Measurements from ENCODE around the gene ACSL3. TPM values are rescaled to one million over a fixed set of nuclear protein-coding genes. Genes with fewer than 3 reads are reported as not detected.
"Not testable (repeated sequence)": the region's sequence is repeated elsewhere in the genome, so short reads cannot be mapped to it uniquely, and the experiment has no call there.

ACSL3 gene
- total RNA-seq, 2 donors from 2014 or later = 116 to 162 TPM

DNA sequence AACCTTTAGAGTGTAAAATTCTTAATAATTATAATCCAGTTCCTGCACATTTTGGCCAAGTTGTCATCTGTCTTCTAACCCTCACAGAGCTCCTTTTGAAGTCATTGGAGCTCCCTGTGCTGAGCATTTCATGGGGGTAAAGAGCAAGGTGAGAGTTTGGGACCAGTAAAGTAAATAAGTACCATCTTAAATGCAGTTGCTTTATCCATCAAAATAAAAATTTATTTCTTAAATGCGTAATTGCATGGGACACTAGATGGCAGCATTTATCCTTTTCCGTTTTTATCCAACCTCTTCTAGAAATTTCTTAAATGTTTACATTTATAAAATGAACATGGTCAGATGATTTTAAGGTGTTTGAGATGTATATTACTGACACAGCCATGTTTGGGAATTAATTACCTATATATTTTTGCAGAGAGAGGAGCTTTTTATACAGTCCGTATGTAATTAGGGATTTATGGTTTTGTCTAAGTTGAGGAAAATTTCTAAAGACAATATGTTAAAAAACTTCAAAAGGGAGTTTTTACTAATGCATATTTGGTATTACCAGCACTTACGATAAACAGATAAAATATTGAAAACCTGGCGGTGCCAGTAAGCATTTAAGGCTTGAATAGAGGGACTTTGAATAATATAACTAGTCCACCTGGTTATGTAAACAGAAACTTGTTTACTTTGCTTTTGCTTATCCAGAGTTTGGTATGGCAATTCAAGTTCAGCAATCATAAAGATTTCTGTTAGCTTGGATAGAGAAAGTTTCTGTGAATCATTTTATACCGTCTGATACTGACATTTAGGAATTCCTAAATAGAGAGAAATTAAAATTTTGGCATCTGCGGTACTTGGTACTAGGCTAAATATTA lies 54.5 kb downstream of the ACSL3 start:
- H3K4me3 ChIP-seq = no peak overlapping the region
- no peaks in the 10 kb centered on the region for H3K9me3 ChIP-seq
- DNase-seq = no peak
- intact Hi-C loops (cut with DNase I) = no loop called here
- no peaks in the 10 kb centered on the region for H3K36me3 ChIP-seq
- TF ChIP-seq, protein P1, sequence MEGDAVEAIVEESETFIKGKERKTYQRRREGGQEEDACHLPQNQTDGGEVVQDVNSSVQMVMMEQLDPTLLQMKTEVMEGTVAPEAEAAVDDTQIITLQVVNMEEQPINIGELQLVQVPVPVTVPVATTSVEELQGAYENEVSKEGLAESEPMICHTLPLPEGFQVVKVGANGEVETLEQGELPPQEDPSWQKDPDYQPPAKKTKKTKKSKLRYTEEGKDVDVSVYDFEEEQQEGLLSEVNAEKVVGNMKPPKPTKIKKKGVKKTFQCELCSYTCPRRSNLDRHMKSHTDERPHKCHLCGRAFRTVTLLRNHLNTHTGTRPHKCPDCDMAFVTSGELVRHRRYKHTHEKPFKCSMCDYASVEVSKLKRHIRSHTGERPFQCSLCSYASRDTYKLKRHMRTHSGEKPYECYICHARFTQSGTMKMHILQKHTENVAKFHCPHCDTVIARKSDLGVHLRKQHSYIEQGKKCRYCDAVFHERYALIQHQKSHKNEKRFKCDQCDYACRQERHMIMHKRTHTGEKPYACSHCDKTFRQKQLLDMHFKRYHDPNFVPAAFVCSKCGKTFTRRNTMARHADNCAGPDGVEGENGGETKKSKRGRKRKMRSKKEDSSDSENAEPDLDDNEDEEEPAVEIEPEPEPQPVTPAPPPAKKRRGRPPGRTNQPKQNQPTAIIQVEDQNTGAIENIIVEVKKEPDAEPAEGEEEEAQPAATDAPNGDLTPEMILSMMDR (IDR thresholded peaks at IDR 0.05) = peak; percentile 49
- H3K27ac ChIP-seq = no peak overlapping the region
- H3K9ac ChIP-seq (ENCODE audit: low read depth in 2 of 2, low read length in 2 of 2) = no peak overlapping the region
- H3K4me1 ChIP-seq = no peaks in the 10 kb centered on the region
- no peaks in the 10 kb centered on the region for H3K27me3 ChIP-seq

DNA sequence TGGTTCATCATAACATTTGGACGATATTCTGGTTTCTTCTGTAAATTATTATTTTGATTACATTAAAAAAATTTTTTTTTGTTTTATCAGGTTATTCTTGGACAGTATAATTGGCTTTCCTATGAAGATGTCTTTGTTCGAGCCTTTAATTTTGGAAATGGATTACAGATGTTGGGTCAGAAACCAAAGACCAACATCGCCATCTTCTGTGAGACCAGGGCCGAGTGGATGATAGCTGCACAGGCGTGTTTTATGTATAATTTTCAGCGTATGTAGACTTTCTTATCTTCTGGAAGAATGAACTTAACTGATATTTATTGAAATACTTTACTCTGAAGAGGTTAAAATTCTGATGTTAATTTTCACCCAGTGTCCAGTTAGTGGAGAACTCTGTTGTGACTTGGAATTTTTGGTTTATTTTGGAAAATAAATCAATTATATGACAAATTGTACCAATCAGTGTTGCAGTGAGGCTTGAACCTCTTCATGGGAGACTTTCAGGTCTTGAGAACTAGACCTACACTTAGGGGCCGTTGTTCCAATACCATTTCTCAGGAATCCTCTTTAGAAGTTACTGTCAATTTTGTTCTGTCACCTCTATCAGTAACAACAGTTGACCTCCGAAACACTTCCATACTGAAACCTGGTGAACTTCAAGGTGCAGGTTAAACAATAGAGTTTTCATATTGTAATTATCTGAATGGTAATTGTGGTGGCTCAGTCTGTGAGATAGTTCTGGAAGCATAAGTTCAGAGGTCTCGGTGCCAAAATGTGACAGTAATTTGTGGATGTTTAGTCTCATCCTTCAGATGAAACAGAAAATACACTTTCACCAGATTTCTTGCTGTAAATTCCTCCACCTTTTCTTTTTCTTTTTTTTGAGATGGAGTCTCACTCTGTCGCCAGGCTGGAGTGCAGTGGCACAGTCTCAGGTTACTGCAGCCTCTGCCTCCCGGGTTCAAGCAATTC lies 55.7 kb downstream of the ACSL3 start:
- Histone ChIP-seq H3K27me3 (no peaks in the 10 kb centered on the region), H3K9ac (ENCODE audit: low read depth in 2 of 2, low read length in 2 of 2) (no peak overlapping the region), H3K9me3 (no peaks in the 10 kb centered on the region), H3K4me1 (no peaks in the 10 kb centered on the region), H3K4me3 (no peak overlapping the region), H3K27ac (no peak overlapping the region), H3K36me3 (no peaks in the 10 kb centered on the region)
- intact Hi-C loops (cut with DNase I) = no loop called here
- TF ChIP-seq, protein P1 (IDR thresholded peaks at IDR 0.05) = no peak
- no peak for DNase-seq

DNA sequence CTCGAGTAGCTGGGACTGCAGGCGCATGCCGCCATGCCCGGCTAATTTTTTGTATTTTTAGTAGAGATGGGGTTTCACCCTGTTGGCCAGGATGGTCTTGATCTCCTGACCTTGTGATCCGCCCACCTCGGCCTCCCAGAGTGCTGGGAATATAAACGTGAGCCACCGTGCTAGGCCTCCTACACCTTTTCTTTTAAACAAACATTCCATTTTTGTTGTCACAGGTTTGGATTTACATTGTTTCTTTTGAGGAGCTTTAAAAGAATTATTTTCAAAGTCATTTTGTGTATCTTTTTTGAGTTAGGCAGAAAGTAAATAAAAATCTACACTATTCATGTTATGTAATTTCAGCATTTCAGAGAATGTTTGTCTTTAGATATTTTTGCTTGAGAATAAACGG lies 56.4 kb downstream of the ACSL3 start:
- H3K36me3 ChIP-seq; H3K9ac ChIP-seq (ENCODE audit: low read depth in 2 of 2, low read length in 2 of 2); H3K4me1 ChIP-seq; H3K27ac ChIP-seq; H3K27me3 ChIP-seq; H3K9me3 ChIP-seq; DNase-seq; intact Hi-C loops (cut with DNase I); H3K4me3 ChIP-seq: not testable (repeated sequence)

DNA sequence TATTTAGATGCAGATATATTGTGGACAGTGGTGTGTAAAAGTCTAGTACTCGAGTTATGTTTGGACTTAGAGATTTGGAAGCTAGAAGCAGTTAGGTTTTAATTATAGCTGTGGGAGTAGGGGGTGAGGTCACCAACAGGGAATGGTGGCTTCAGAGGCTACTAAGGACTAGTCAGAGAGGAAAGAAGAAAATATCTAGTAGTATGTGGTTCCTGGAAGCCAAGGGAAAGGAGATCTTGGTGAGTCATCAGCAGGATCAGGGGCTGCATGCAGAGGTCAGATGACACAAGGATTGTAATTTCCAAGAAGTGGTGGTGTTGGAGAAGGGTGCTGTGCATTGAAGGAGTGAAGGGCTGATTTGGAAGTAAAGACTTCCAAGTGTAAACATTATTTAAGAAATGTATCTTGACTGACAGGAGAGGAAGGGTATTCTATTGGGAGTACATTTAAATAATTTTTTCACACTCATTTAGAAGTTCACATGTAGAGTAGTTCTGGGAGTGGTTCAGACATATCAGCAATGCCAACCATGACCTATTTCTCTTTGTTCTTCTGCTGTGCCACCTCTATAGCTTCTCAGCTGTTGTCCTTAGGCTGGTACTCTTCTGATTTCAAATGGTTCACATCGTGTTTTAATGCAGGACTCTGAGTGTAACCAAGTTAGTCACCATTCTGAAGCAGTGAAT lies 59.1 kb downstream of the ACSL3 start:
- H3K27me3 ChIP-seq = no peaks in the 10 kb centered on the region
- no peak overlapping the region for H3K4me3 ChIP-seq
- H3K4me1 ChIP-seq = no peaks in the 10 kb centered on the region
- no peak overlapping the region for H3K27ac ChIP-seq
- no peak for DNase-seq
- peaks cover 6% of the 10 kb centered on the region for H3K36me3 ChIP-seq
- TF ChIP-seq, protein P1 (IDR thresholded peaks at IDR 0.05) = no peak
- no peak overlapping the region for H3K9ac ChIP-seq (ENCODE audit: low read depth in 2 of 2, low read length in 2 of 2)
- intact Hi-C loops (cut with DNase I) = no loop called here
- no peaks in the 10 kb centered on the region for H3K9me3 ChIP-seq

DNA sequence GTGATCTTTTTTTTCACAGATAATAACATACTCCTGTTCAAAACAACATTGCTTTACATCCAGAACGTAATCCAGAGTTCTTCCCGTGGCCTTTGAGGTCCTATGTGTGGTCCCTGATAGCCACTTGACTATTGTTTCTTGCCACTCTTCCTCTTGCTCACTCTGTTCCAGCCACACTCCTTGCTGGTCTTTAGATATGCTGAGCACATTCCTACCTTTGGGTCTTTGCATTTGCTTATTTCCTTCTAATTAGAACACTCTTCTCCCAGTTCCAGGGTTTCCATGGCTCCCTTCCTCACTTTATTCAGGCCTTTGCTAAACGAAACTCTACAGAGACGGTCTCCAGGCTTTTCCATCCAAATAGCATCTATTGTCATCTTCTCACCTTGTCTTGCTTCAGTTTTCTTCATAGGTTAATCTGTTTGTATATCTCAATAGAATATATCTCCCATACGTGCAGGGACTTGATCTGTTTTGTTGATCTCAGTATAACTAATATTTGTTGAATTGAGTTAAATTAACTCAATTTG lies 59.9 kb downstream of the ACSL3 start:
- H3K9ac ChIP-seq (ENCODE audit: low read depth in 2 of 2, low read length in 2 of 2) = no peak overlapping the region
- H3K9me3 ChIP-seq = no peaks in the 10 kb centered on the region
- TF ChIP-seq, protein P1 (IDR thresholded peaks at IDR 0.05) = no peak
- H3K36me3 ChIP-seq = peaks cover 6% of the 10 kb centered on the region
- no peaks in the 10 kb centered on the region for H3K4me1 ChIP-seq
- no peaks in the 10 kb centered on the region for H3K27me3 ChIP-seq
- DNase-seq = no peak
- H3K27ac ChIP-seq = no peak overlapping the region
- H3K4me3 ChIP-seq = no peak overlapping the region
- intact Hi-C loops (cut with DNase I) = no loop called here
